CD4-positive, alpha-beta T cell (primary cell): ENCODE results near the gene IGSF6. TPM values are rescaled to one million over a fixed set of nuclear protein-coding genes. Genes with fewer than 3 reads are reported as not detected.
A peak's percentile ranks its signal among the peaks of the same experiment; 100 is the strongest.

Source experiments
- ATAC-seq: fragments of 200-7000 bp; cut with Tn5 transposase; one replicate; pipeline ENCODE4 v1.10.0; 2022; ENCODE audit warnings: mild to moderate bottlenecking; ENCODE audit not compliant: poor library complexity
- CTCF ChIA-PET: fragments of 350-600 bp; sonication (Branson Sonifier 250); formaldehyde crosslinking; loops from one replicate; lab custom pipeline; 2021; ENCODE audit warnings: antibody characterized with exemption, inconsistent platforms; lab: Charles Lee
- POLR2A ChIA-PET: fragments of 350-600 bp; sonication (Branson Sonifier 250); formaldehyde crosslinking; loops from one replicate; lab custom pipeline; 2021; ENCODE audit warnings: antibody characterized with exemption, inconsistent platforms; lab: Charles Lee
- DNase-seq, 14 experiments: peaks; one replicate each; pipeline ENCODE4 v3.0.0-alpha.2; 2013 to 2020; ENCODE audit warnings: mixed read lengths in 2 of 14
- H3K27ac ChIP-seq, 2 donors: one replicate each; pipeline versions ENCODE4 v1.5.1 to v1.7.0; 2013; ENCODE audit warnings: low read length in 2 of 2, low read depth in 1 of 2, mild to moderate bottlenecking in 1 of 2
- H3K27me3 ChIP-seq, 2 experiments: 1 replicate in 1 of 2; 2 replicates in 1 of 2; pipeline versions ENCODE4 v1.6.1 to v1.7.0; 2013; ENCODE audit warnings: low read length in 2 of 2, control low read depth in 1 of 2, mild to moderate bottlenecking in 1 of 2, moderate library complexity in 1 of 2; ENCODE audit not compliant: insufficient read depth in 2 of 2, control insufficient read depth in 1 of 2
- H3K36me3 ChIP-seq: one replicate; pipeline ENCODE4 v1.6.1; 2013; ENCODE audit warnings: low read length, control low read depth; ENCODE audit not compliant: insufficient read depth
- H3K4me1 ChIP-seq: one replicate; pipeline ENCODE4 v1.6.1; 2013; ENCODE audit warnings: low read length, control low read depth; ENCODE audit not compliant: insufficient read depth
- H3K4me3 ChIP-seq: one replicate; pipeline ENCODE4 v1.5.1; 2013; ENCODE audit warnings: mild to moderate bottlenecking, low read length, moderate library complexity
- H3K9me3 ChIP-seq, 2 experiments: 1 replicate in 1 of 2; 2 replicates in 1 of 2; pipeline versions ENCODE4 v1.6.1 to v1.7.0; 2013; ENCODE audit warnings: low read length in 2 of 2, mild to moderate bottlenecking in 2 of 2, control low read depth in 1 of 2, moderate library complexity in 1 of 2; ENCODE audit not compliant: control insufficient read depth in 1 of 2, insufficient read depth in 1 of 2
- H3K27ac Mint-ChIP-seq: one replicate; pipeline ENCODE4 v1.8.0; 2020; ENCODE audit warnings: mixed read lengths
- H3K27me3 Mint-ChIP-seq: one replicate; pipeline ENCODE4 v1.8.0; 2021; ENCODE audit warnings: mixed read lengths
- H3K36me3 Mint-ChIP-seq: one replicate; pipeline ENCODE4 v1.8.0; 2021; ENCODE audit warnings: low read depth, mixed read lengths
- H3K4me1 Mint-ChIP-seq: one replicate; pipeline ENCODE4 v1.8.0; 2021; ENCODE audit warnings: low read depth, mixed read lengths
- H3K4me3 Mint-ChIP-seq: one replicate; pipeline ENCODE4 v1.8.0; 2020; ENCODE audit warnings: mild to moderate bottlenecking, mixed read lengths
- H3K9me3 Mint-ChIP-seq: one replicate; pipeline ENCODE4 v1.8.0; 2020; ENCODE audit warnings: mixed read lengths
- CTCF ChIP-seq: fragments of 200-600 bp; IDR thresholded peaks from one replicate; pipeline ENCODE4 v1.8.0; 2022; ENCODE audit warnings: antibody characterized with exemption, mild to moderate bottlenecking
- intact Hi-C, 2 experiments: fragments of 100-400 bp; cut with DNase I in 1 of 2; cut with micrococcal nuclease in 1 of 2; formaldehyde crosslinking; loops; one replicate each; pipeline versions ENCODE4 v1.15.1 to v1.9.0; 2023 to 2025; cut with DNase I, micrococcal nuclease
- total RNA-seq, 174 experiments: library from RNA in 2 of 174; stranded (reverse) in 2 of 174; gene quantifications; one replicate each; pipeline ENCODE4 v1.2.3 and lab custom pipeline; 2021 to 2026

Gene IGSF6
- total RNA-seq, 2 experiments from 2014 or later = 0.31 to 0.77 TPM

GRCh38 chr16:21598206-21598605 lies 54.2 kb downstream of the IGSF6 start:
- POLR2A ChIA-PET = interaction anchor here (0.6 to 3.0 kb wide), 9 partner anchors 10 to 592 kb away, joined by 3 to 22 read pairs (median 8); no protein-coding TSS in a partner anchor
- CTCF ChIA-PET = interaction anchor here (0.7 to 1.0 kb wide), 3 partner anchors 10 to 49 kb away, joined by 3 read pairs; no protein-coding TSS in a partner anchor
- peak overlapping the region; percentile 85 for H3K4me3 ChIP-seq

DNA sequence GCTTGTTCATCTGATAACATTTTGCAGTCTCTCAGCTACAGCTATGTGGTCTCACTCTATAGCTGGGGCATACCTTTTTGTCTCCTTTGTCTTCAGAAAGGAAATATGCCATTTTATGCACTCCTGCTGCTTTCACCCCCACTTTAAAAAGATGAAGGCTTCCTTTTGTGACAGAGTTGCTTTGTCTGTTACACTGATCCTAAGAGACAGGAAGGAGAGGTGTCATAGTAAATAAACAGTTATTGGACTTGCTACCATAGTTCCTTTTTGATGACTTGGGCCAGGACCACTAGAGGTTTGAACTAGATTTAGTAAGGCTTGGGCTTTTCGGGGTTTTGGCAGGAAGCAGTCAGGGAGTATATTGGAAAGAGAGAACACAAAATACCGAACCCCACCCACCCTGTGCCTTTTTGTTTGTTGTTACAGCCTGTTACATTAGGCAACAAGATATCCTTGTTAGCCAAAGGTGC lies 54.8 kb downstream of the IGSF6 start:
- H3K27ac ChIP-seq = peak overlapping the region; percentile 7 to 49
- Mint-ChIP-seq H3K27me3 (no peaks in the 10 kb centered on the region), H3K36me3 (peaks cover 21% of the 10 kb centered on the region), H3K4me1 (peaks cover 47% of the 10 kb centered on the region), H3K9me3 (no peaks in the 10 kb centered on the region), H3K4me3 (peak overlapping the region; percentile 92), H3K27ac (peak overlapping the region; percentile 89)
- intact Hi-C loops = loop anchor here in 1 of 2 experiments (2.0 to 10.0 kb wide), 4 partner anchors 93 to 1551 kb away; partner anchors contain the start of genes MOSMO and USP31
- H3K36me3 ChIP-seq = no peaks in the 10 kb centered on the region
- no peaks in the 10 kb centered on the region for H3K9me3 ChIP-seq
- TF ChIP-seq CTCF = no peak
- H3K4me1 ChIP-seq = peaks cover 25% of the 10 kb centered on the region
- ChIA-PET CTCF (interaction anchor here (0.7 to 1.2 kb wide), 6 partner anchors 9 to 87 kb away, joined by 3 to 4 read pairs (median 3); no protein-coding TSS in a partner anchor), POLR2A (interaction anchor here (0.6 to 3.0 kb wide), 5 partner anchors 11 to 48 kb away, joined by 3 to 22 read pairs (median 8); no protein-coding TSS in a partner anchor)
- no peak overlapping the region for H3K4me3 ChIP-seq
- no peaks in the 10 kb centered on the region for H3K27me3 ChIP-seq
- ATAC-seq = no peak
- DNase-seq = peak in 3 of 14 experiments; percentile 21 to 31 (median 31)

More at GRCh38 chr16:21598206-21598605, 54.2 kb downstream of the IGSF6 start:
- H3K4me3 Mint-ChIP-seq = peak overlapping the region; percentile 98
- no peaks in the 10 kb centered on the region for H3K9me3 ChIP-seq
- peak overlapping the region; percentile 89 for H3K27ac Mint-ChIP-seq
- intact Hi-C loops = loop anchor here in 1 of 2 experiments (2.0 to 10.0 kb wide), 4 partner anchors 93 to 1551 kb away; partner anchors contain the start of genes MOSMO and USP31
- H3K4me1 ChIP-seq = peaks cover 31% of the 10 kb centered on the region
- no peak for DNase-seq
- H3K27me3 Mint-ChIP-seq = no peaks in the 10 kb centered on the region
- no peaks in the 10 kb centered on the region for H3K36me3 ChIP-seq
- ATAC-seq = no peak
- TF ChIP-seq CTCF = no peak
- H3K4me1 Mint-ChIP-seq = peaks cover 49% of the 10 kb centered on the region
- H3K9me3 Mint-ChIP-seq = no peaks in the 10 kb centered on the region
- peak overlapping the region in 1 of 2 donors; percentile 86 for H3K27ac ChIP-seq
- H3K36me3 Mint-ChIP-seq = peaks cover 21% of the 10 kb centered on the region
- no peaks in the 10 kb centered on the region for H3K27me3 ChIP-seq

GRCh38 chr16:21593530-21594289 lies 58.7 kb downstream of the IGSF6 start:
- Histone ChIP-seq H3K4me3 (no peak overlapping the region), H3K9me3 (no peaks in the 10 kb centered on the region), H3K36me3 (no peaks in the 10 kb centered on the region), H3K27ac (no peak overlapping the region), H3K27me3 (no peaks in the 10 kb centered on the region), H3K4me1 (peaks cover 14% of the 10 kb centered on the region)
- Mint-ChIP-seq H3K27ac (no peak overlapping the region), H3K27me3 (no peaks in the 10 kb centered on the region), H3K36me3 (peaks cover under 1% of the 10 kb centered on the region), H3K4me1 (peaks cover 18% of the 10 kb centered on the region), H3K4me3 (no peak overlapping the region), H3K9me3 (no peaks in the 10 kb centered on the region)
- ATAC-seq = no peak
- no peak for TF ChIP-seq CTCF
- DNase-seq = no peak
- CTCF ChIA-PET = interaction anchor here (0.7 to 2.4 kb wide), 4 partner anchors 15 to 64 kb away, joined by 3 to 7 read pairs (median 4); no protein-coding TSS in a partner anchor
- intact Hi-C loops = loop anchor here in 1 of 2 experiments (10.0 kb wide), 1 partner anchor 89 kb away; no protein-coding TSS in a partner anchor
- POLR2A ChIA-PET = interaction anchor here (1.4 kb wide), 1 partner anchor 52 kb away, joined by 3 read pairs; no protein-coding TSS in a partner anchor
